A673 (cell line): ENCODE measurements around the gene NEK5. TPM values are rescaled to one million over a fixed set of nuclear protein-coding genes. Genes with fewer than 3 reads are reported as not detected.
A peak's percentile ranks its signal among the peaks of the same experiment; 100 is the strongest.

Source experiments
- BruUV-seq: library from RNA; stranded (reverse); fragments of 400-500 nt; replicated peaks from 2 replicates; lab custom pipeline; 2021; lab: Mats Ljungman, UMichigan
- CTCF ChIA-PET: fragments of 300-600 bp; sonication (Branson Sonifier 250); formaldehyde crosslinking; loops from one replicate; lab custom pipeline; 2022; ENCODE audit warnings: antibody characterized with exemption; lab: Charles Lee
- POLR2A ChIA-PET: fragments of 300-600 bp; sonication (Branson Sonifier 250); formaldehyde crosslinking; loops from one replicate; lab custom pipeline; 2022; ENCODE audit warnings: antibody characterized with exemption; ENCODE audit not compliant: low non-redundant PET; lab: Charles Lee
- DNase-seq: peaks from one replicate; pipeline ENCODE4 v3.0.0-alpha.2; 2015; ENCODE audit warnings: low spot score
- H3K27ac ChIP-seq: fragments of 200-600 bp; sonication (generic); 2 replicates; pipeline ENCODE4 v1.5.1; 2016; ENCODE audit warnings: mixed run types, low read depth, mild to moderate bottlenecking, mixed read lengths, antibody characterized with exemption, low read length; ENCODE audit not compliant: poor library complexity, severe bottlenecking
- H3K27me3 ChIP-seq: fragments of 200-600 bp; sonication (generic); replicated peaks from 2 replicates; pipeline ENCODE4 v1.6.1; 2017; ENCODE audit warnings: mixed run types, low read depth, mild to moderate bottlenecking, mixed read lengths, antibody characterized with exemption, low read length; ENCODE audit not compliant: insufficient read depth, poor library complexity
- H3K36me3 ChIP-seq: fragments of 200-600 bp; sonication (generic); 2 replicates; pipeline ENCODE4 v1.6.1; 2016; ENCODE audit warnings: mixed run types, mild to moderate bottlenecking, mixed read lengths, antibody characterized with exemption, low read length; ENCODE audit not compliant: insufficient read depth, poor library complexity, severe bottlenecking
- H3K4me1 ChIP-seq: fragments of 200-600 bp; sonication (generic); 2 replicates; pipeline ENCODE4 v1.6.1; 2017; ENCODE audit warnings: mixed run types, mild to moderate bottlenecking, mixed read lengths, antibody characterized with exemption, low read length; ENCODE audit not compliant: insufficient read depth, poor library complexity, severe bottlenecking
- H3K4me3 ChIP-seq: fragments of 200-600 bp; sonication (generic); 2 replicates; pipeline ENCODE4 v1.5.1; 2016; ENCODE audit warnings: low read depth, mixed run types, mild to moderate bottlenecking, mixed read lengths, low read length; ENCODE audit not compliant: poor library complexity, severe bottlenecking
- H3K9me3 ChIP-seq: fragments of 200-600 bp; sonication (generic); 2 replicates; pipeline ENCODE4 v1.6.1; 2016; ENCODE audit warnings: mixed run types, low read depth, mild to moderate bottlenecking, mixed read lengths, antibody characterized with exemption, low read length; ENCODE audit not compliant: poor library complexity, severe bottlenecking
- EZH2 ChIP-seq: fragments of 200-600 bp; sonication (generic); IDR thresholded peaks from 2 replicates; pipeline ENCODE4 v1.6.1; 2017; ENCODE audit warnings: borderline replicate concordance, low read depth, mild to moderate bottlenecking, mixed read lengths, antibody characterized with exemption, low read length; ENCODE audit not compliant: poor library complexity, severe bottlenecking
- intact Hi-C: fragments of 100-400 bp; cut with micrococcal nuclease; formaldehyde crosslinking; loops from one replicate; pipeline ENCODE4 v1.10.0; 2022; ENCODE audit not compliant: unreplicated experiment
- total RNA-seq: library from RNA; stranded (reverse); gene quantifications from 2 replicates; pipeline ENCODE4 v1.2.3, GENCODE V29; 2021
- TF ChIP-seq, protein P1 (sequence below): fragments of 300-800, 200-600 bp; sonication (generic); conservative IDR thresholded peaks from 2 replicates; pipeline ENCODE4 v1.5.1; 2017; ENCODE audit warnings: low read depth, mild to moderate bottlenecking, antibody characterized with exemption, low read length, moderate library complexity, mixed read lengths

NEK5 gene
- total RNA-seq, 1 experiment from 2014 or later: not detected

DNA sequence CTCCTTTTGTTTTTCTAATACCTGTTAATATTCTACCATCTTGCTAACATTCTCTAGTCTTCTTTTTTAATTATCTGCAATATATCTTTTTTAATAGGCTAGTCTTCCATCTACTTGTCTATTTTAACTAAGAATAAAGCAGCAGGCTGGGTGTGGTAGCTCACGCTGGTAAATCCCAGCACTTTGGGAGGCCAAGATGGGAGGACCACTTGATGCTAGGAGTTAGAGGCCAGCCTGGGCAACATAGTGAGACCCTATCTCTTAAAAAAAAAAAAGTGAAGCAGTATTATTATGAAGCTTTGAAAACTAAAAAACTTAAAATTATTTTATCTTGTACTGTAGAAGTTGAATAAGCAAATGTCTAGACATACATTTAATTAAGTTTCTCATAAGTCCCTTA is 101.0 kb downstream of the NEK5 start:
- ChIA-PET POLR2A (no interaction called here), CTCF (no interaction called here)
- no peaks in the 10 kb centered on the region for H3K27me3 ChIP-seq
- no TSS peak for BruUV-seq
- peaks cover 14% of the 10 kb centered on the region for H3K36me3 ChIP-seq
- no peak overlapping the region for H3K4me3 ChIP-seq
- no peak for DNase-seq
- no peak overlapping the region for H3K27ac ChIP-seq
- no peaks in the 10 kb centered on the region for H3K9me3 ChIP-seq
- intact Hi-C loops: no loop called here
- TF ChIP-seq EZH2: no peak
- TF ChIP-seq, protein P1, sequence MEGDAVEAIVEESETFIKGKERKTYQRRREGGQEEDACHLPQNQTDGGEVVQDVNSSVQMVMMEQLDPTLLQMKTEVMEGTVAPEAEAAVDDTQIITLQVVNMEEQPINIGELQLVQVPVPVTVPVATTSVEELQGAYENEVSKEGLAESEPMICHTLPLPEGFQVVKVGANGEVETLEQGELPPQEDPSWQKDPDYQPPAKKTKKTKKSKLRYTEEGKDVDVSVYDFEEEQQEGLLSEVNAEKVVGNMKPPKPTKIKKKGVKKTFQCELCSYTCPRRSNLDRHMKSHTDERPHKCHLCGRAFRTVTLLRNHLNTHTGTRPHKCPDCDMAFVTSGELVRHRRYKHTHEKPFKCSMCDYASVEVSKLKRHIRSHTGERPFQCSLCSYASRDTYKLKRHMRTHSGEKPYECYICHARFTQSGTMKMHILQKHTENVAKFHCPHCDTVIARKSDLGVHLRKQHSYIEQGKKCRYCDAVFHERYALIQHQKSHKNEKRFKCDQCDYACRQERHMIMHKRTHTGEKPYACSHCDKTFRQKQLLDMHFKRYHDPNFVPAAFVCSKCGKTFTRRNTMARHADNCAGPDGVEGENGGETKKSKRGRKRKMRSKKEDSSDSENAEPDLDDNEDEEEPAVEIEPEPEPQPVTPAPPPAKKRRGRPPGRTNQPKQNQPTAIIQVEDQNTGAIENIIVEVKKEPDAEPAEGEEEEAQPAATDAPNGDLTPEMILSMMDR: no peak
- no peaks in the 10 kb centered on the region for H3K4me1 ChIP-seq

DNA sequence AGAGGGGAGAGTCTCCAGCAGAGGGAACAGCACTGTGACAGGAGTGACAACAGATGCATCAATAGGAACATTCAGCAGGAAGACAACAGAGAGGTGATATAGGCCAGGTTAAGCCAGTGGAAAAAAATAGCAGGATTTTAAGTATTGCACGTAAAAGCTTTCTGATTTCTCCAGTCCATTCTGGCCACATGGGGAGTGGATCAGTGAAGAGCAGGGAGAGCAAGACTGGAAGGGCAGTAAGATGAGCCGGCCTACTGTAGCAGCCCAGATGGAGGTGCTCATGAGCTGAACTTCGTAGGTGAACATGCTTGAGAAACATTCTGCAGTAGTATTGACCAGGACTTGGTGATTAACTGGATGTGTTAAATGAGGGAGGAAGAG is 102.6 kb downstream of the NEK5 start:
- ChIA-PET CTCF (interaction anchor here (0.6 kb wide), 1 partner anchor 8 kb away, joined by 3 read pairs; no protein-coding TSS in a partner anchor), POLR2A (no interaction called here)
- Histone ChIP-seq H3K4me1 (no peaks in the 10 kb centered on the region), H3K27ac (no peak overlapping the region), H3K4me3 (no peak overlapping the region), H3K36me3 (peaks cover 14% of the 10 kb centered on the region), H3K9me3 (no peaks in the 10 kb centered on the region), H3K27me3 (no peaks in the 10 kb centered on the region)
- BruUV-seq: no TSS peak
- no peak for TF ChIP-seq EZH2
- TF ChIP-seq, protein P1: peak; percentile 33; the same call in 1 of the 2 replicates
- DNase-seq: no peak
- intact Hi-C loops: no loop called here

DNA sequence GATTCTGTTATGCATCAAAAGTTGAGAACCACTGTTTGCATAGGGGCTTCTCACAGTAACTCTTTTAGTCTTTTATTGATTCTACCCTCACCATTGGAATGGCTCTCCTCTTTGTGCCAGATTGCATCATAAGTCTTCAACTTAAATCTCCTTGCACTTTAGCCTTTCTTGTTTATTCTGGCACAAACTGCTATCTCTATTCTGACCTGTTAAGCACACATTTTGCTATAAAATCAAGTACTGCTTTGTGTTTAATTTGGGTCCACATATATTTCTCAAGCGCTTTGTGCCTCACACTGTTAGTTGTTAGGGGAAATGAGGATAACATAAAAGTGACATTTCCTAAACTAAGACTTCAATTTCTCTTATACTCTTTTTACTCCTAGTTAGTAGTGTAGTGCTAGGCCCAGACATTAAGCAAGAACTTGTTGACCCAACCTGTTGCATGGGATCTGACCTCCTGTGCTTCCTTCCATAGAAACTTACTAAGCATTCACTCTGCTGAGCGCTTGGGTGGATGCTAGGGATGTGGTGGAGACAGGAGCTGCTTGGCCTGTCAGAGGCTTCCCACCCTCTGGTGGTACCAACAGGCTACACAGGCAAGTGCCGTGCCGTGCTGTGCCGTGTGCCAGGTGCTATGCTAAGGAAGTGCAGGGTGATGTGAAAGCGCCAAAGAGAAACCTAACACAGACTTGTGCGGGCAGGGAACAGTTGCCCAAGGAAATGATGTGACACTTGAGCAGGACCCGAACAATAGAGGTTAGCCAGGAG is 103.2 kb downstream of the NEK5 start:
- Histone ChIP-seq H3K4me3 (no peak overlapping the region), H3K36me3 (peaks cover 18% of the 10 kb centered on the region), H3K27ac (no peak overlapping the region), H3K4me1 (no peaks in the 10 kb centered on the region), H3K27me3 (no peaks in the 10 kb centered on the region), H3K9me3 (no peaks in the 10 kb centered on the region)
- CTCF ChIA-PET: no interaction called here
- no TSS peak for BruUV-seq
- intact Hi-C loops: no loop called here
- POLR2A ChIA-PET: no interaction called here
- no peak for TF ChIP-seq EZH2
- no peak for DNase-seq
